GM13977 (cell line): ENCODE results near the gene MBD3.

Source experiments
- DNase-seq: peaks from one replicate; pipeline ENCODE4 v3.0.0; 2012; ENCODE audit warnings: low spot score
- in situ Hi-C: fragments of 300-500 bp; cut with MboI; formaldehyde crosslinking; loops from one replicate; pipeline ENCODE4 v1.12.0; 2022; ENCODE audit warnings: low sequenced_read_pairs, low pct_unique_long_range_greater_than_20kb, mixed read lengths, inconsistent platforms; ENCODE audit not compliant: unreplicated experiment
- TF ChIP-seq, protein P1 (sequence below): IDR thresholded peaks from 2 replicates; pipeline ENCODE4 v1.5.1; 2012; ENCODE audit warnings: mild to moderate bottlenecking, control low read depth; ENCODE audit not compliant: insufficient read depth; ENCODE audit errors: extremely low read depth, missing control alignments

The MBD3 gene

DNA sequence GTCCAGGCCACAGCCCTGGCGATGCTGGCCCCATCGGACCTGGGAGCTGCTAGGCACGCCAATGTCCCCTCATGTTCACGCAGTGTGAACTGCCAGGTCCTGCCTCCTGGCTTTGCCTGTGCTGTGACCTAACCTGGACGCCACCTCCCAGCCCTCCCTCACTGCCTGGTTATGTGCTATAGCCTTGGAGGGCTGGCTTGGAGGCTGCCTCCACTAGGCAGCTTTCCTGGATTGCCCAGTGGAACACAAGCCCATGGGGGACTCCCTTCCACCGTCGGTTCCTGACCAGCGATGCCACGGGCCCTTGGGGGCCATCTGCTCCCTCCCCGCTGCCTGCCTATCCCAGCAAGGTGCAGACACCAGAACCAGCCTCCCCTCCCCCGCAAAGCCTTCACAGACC is 27.8 kb upstream of the MBD3 start:
- TF ChIP-seq, protein P1, sequence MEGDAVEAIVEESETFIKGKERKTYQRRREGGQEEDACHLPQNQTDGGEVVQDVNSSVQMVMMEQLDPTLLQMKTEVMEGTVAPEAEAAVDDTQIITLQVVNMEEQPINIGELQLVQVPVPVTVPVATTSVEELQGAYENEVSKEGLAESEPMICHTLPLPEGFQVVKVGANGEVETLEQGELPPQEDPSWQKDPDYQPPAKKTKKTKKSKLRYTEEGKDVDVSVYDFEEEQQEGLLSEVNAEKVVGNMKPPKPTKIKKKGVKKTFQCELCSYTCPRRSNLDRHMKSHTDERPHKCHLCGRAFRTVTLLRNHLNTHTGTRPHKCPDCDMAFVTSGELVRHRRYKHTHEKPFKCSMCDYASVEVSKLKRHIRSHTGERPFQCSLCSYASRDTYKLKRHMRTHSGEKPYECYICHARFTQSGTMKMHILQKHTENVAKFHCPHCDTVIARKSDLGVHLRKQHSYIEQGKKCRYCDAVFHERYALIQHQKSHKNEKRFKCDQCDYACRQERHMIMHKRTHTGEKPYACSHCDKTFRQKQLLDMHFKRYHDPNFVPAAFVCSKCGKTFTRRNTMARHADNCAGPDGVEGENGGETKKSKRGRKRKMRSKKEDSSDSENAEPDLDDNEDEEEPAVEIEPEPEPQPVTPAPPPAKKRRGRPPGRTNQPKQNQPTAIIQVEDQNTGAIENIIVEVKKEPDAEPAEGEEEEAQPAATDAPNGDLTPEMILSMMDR = no peak
- no peak for DNase-seq
- in situ Hi-C loops = no loop called here

DNA sequence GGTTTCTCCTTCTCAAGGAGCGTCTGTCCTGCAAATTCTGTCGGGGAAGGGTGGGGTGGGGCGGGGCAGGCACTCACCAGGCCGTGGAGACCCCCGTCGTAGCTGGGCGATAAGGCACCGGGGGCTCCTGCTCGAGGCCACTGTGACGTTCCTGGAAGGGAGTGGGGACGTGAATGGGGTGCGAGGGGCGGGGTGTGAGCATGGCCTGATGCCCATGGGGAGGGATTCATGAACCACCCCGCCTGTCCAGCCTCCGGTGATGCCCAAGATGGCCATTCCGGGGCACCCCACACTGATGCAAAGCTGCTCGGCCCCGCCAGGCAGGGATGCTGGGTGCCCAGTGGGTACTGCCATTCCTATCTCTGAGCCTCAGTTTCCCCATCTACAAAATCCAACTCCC is 27.0 kb upstream of the MBD3 start:
- TF ChIP-seq, protein P1 = no peak
- in situ Hi-C loops = no loop called here
- no peak for DNase-seq

DNA sequence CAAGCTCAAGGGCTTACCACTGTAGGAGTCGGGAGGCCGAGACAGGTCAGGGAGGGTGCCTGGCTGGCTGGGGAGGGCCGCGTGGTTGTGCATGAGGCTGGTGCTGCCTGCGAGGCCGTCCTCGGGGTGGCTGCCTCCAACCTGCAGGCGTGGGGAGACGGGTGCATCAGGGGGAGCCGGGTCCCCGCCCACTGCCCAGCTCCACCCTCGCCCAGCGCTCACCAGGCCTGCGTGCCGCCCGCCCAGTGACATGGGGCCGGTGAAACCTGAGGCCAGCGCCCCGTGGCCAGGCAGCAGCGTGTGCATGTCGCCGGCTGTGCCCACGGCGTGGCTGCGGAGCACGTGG is 26.4 kb upstream of the MBD3 start:
- TF ChIP-seq, protein P1 = no peak
- in situ Hi-C loops = no loop called here

DNA sequence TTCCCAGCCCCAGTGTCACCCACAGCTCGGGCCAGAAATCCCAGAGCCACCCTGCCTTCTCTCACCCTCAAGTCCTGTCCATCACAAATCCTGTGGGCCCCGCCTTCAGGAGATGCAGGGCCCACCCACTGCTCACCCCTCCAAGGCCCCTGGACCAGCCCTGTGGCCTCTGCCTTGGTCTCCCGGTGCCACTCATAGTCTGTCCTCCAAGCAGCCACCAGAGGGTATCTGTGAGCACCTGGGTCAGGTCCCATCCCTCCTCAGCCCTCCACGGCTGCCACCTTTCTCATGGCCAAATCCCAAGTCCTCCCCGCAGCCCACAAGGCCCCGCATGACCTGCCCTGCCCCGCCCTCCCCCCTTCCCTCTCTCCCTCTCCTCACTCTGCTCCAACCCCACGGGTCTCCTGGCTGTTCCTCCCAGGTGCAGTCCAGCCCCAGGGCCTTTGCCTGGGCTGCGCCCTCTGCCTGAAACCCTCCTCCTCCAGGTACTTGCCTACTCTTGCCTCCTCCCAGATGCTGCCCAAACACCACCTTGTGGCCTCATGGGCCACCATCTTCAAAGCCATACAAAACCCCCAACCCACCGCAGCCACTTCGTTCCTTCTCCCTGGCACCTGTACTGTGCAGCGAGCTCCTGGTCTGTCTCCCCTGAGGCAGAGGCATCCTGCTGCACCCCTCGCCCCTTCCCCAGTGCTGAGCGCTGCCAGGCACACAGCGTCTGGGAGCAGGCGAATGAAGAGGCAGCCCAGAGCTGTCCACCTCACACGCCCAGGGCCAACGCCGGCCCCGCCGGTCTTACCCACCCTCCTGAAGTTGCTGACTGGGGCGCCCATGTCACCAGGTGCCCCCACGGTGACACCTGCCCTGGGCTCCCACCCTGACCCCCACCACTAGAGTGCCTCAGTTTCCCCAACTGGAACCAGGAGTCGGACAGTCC is 25.8 kb upstream of the MBD3 start:
- TF ChIP-seq, protein P1 = peak; percentile 61
- peak; percentile 84 for DNase-seq
- in situ Hi-C loops = no loop called here

More for the DNA sequence above, 26.4 kb upstream of the MBD3 start:
- no peak for DNase-seq

DNA sequence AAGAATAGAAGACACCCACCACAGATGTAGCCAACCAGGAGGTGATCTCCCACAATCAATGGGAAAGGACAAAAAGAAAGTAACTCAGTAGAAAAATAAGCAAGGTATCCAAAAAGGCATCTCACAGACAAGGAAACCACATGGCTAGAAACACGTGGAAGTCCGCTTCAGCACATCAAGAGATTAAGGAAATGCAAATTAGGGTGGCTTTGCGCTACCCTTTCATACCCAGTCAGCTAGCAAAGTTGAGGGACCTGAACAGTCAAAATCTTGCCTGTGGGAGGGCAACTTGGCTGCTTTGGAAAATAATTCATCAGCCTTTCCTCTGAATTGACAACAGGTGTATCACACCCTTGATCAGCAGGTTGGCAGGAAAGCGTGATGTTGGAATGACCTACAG is 24.2 kb upstream of the MBD3 start:
- in situ Hi-C loops = no loop called here
- no peak for DNase-seq
- TF ChIP-seq, protein P1 = no peak

DNA sequence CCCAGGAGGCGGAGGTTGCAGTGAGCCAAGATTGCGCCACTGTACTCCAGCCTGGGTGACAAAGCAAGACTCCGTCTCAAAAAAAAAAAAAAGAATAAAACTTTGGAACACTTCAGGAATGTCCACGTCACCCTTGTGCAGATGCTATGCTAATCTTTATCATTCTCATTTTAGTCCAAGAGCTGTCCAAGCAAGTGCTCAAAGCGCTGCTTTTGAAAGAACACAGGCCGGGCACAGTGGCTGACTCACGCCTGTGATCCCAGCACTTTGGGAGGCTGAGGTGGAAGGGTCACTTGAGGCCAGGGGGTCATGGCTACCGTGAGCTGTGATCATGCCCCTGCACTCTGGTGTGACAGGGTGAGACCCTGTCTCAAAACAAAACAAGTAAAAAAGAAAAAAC is 23.7 kb upstream of the MBD3 start:
- in situ Hi-C loops = no loop called here
- no peak for DNase-seq
- TF ChIP-seq, protein P1 = no peak
